ENCODE results near the gene TIMP1. TPM values are rescaled to one million over a fixed set of nuclear protein-coding genes. Genes with fewer than 3 reads are reported as not detected.

The TIMP1 gene
- total RNA-seq, 1 donor from 2014 or later: 405 TPM

DNA sequence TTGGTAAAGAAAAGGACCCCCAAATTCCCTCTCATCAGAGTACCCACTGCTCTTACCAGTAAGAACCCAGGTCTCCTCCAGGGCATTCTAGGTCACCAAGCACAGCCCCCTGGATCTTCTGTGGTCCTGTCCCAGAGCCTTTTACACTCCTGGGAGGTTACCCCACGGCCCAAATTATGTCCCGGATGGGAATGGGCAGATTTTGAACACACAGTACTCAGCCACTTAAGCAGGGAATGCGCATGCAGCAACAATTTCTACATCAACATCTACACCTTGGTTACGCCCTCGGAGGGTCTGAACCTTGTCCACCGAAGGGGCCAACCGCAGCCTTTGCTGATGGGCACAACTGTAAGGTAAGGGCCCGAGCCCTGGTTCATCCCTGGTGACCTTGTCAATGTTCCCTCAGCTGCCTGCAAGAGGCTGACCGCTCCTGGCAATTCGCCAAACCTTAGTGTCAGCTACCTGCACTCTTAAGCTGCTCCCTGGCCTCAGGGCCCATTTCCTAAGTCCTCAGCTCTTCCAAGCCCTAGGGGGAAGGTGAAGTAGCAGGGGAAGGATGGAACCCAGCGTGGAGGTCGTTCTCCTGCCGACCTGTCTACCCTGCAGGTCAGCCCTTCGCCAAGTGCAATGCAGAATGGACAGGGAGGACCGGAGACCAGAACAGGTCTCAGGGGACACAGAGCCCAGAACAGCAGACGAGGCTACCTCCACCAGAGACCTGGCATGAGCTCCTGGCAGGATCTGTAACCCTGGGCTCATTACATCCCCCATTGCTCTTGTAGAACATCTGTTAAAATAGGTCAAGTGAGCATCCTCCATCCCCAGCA lies 5.9 kb downstream of the TIMP1 start:
- Mint-ChIP-seq H3K36me3 (ENCODE audit: unreplicated experiment) (peaks cover 4% of the 10 kb centered on the region), H3K27ac (ENCODE audit: unreplicated experiment) (no peak overlapping the region), H3K9me3 (ENCODE audit: unreplicated experiment) (no peaks in the 10 kb centered on the region), H3K4me3 (ENCODE audit: unreplicated experiment) (no peak overlapping the region), H3K27me3 (ENCODE audit: unreplicated experiment) (no peaks in the 10 kb centered on the region), H3K4me1 (ENCODE audit: unreplicated experiment) (peaks cover 10% of the 10 kb centered on the region)
- peak; percentile 80 for DNase-seq (ENCODE audit: extremely low spot score, unreplicated experiment)
- TF ChIP-seq, protein P1, sequence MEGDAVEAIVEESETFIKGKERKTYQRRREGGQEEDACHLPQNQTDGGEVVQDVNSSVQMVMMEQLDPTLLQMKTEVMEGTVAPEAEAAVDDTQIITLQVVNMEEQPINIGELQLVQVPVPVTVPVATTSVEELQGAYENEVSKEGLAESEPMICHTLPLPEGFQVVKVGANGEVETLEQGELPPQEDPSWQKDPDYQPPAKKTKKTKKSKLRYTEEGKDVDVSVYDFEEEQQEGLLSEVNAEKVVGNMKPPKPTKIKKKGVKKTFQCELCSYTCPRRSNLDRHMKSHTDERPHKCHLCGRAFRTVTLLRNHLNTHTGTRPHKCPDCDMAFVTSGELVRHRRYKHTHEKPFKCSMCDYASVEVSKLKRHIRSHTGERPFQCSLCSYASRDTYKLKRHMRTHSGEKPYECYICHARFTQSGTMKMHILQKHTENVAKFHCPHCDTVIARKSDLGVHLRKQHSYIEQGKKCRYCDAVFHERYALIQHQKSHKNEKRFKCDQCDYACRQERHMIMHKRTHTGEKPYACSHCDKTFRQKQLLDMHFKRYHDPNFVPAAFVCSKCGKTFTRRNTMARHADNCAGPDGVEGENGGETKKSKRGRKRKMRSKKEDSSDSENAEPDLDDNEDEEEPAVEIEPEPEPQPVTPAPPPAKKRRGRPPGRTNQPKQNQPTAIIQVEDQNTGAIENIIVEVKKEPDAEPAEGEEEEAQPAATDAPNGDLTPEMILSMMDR (IDR thresholded peaks at IDR 0.05): no peak

DNA sequence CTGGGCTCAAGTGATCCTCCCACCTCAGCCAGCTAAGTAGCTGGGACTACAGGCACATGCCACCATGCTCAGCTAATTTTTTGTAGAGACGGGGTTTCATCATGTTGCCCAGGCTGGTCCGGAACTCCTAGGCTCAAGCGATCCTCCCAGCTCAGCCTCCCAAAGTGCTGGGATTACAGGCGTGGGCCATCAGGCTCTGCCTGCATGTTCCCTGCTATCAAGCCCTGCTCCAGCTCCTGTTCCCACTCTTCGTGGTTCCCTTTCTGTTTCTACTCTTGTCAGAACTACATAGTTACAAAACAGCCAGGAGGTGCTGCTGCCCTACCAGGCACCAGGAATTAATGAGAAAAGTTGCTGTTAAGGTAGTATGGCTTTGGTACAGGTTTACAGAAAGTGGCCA lies 8.7 kb downstream of the TIMP1 start:
- peaks cover 8% of the 10 kb centered on the region for H3K4me1 Mint-ChIP-seq (ENCODE audit: unreplicated experiment)
- TF ChIP-seq, protein P1 (IDR thresholded peaks at IDR 0.05): no peak
- peaks cover 4% of the 10 kb centered on the region for H3K36me3 Mint-ChIP-seq (ENCODE audit: unreplicated experiment)
- DNase-seq (ENCODE audit: extremely low spot score, unreplicated experiment): peak; percentile 59
- no peak overlapping the region for H3K27ac Mint-ChIP-seq (ENCODE audit: unreplicated experiment)
- no peaks in the 10 kb centered on the region for H3K27me3 Mint-ChIP-seq (ENCODE audit: unreplicated experiment)
- peaks cover under 1% of the 10 kb centered on the region for H3K9me3 Mint-ChIP-seq (ENCODE audit: unreplicated experiment)
- H3K4me3 Mint-ChIP-seq (ENCODE audit: unreplicated experiment): no peak overlapping the region

GRCh38 chrX:47593522-47593921 lies 11.3 kb downstream of the TIMP1 start:
- peaks cover 11% of the 10 kb centered on the region for H3K4me1 Mint-ChIP-seq (ENCODE audit: unreplicated experiment)
- H3K27me3 Mint-ChIP-seq (ENCODE audit: unreplicated experiment): peaks cover 3% of the 10 kb centered on the region
- no peak overlapping the region for H3K4me3 Mint-ChIP-seq (ENCODE audit: unreplicated experiment)
- DNase-seq (ENCODE audit: extremely low spot score, unreplicated experiment): no peak
- TF ChIP-seq, protein P1 (IDR thresholded peaks at IDR 0.05): no peak
- H3K36me3 Mint-ChIP-seq (ENCODE audit: unreplicated experiment): no peaks in the 10 kb centered on the region
- no peak overlapping the region for H3K27ac Mint-ChIP-seq (ENCODE audit: unreplicated experiment)
- peaks cover 18% of the 10 kb centered on the region for H3K9me3 Mint-ChIP-seq (ENCODE audit: unreplicated experiment)

DNA sequence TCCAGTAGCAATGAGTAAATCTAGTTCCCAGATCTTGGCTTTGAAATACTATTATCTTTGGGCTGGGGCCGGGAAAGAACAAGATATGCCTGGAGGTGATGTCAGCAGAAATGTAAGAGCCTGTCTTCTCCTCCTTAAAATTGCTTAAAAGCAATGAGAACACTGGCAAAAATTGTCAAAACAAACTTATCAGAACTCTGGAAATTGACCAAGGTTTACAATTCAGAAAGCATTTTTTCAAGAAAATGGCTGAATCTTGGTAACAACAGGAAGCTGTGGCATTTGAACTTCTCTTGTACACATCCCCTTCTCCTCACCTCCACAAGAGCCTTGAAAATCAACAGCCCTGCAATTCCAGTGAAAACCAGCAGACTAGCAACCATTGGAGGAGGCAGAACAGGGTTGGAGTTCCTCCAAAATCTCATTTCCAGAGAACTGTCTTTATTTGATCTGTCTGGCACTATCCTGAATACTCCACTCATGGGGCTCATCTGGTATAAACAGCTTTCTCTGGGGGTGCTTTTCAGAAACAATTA lies 13.5 kb downstream of the TIMP1 start:
- TF ChIP-seq, protein P1 (IDR thresholded peaks at IDR 0.05): no peak
- peak; percentile 10 for DNase-seq (ENCODE audit: extremely low spot score, unreplicated experiment)
- H3K27ac Mint-ChIP-seq (ENCODE audit: unreplicated experiment): peak overlapping the region; percentile 70

GRCh38 chrX:47596256-47596655 lies 14.0 kb downstream of the TIMP1 start:
- peaks cover 8% of the 10 kb centered on the region for H3K27me3 Mint-ChIP-seq (ENCODE audit: unreplicated experiment)
- TF ChIP-seq, protein P1 (IDR thresholded peaks at IDR 0.05): no peak
- DNase-seq (ENCODE audit: extremely low spot score, unreplicated experiment): peak; percentile 2
- H3K27ac Mint-ChIP-seq (ENCODE audit: unreplicated experiment): peak overlapping the region; percentile 70
- H3K4me3 Mint-ChIP-seq (ENCODE audit: unreplicated experiment): no peak overlapping the region
- H3K9me3 Mint-ChIP-seq (ENCODE audit: unreplicated experiment): peaks cover 34% of the 10 kb centered on the region
- peaks cover 11% of the 10 kb centered on the region for H3K4me1 Mint-ChIP-seq (ENCODE audit: unreplicated experiment)
- H3K36me3 Mint-ChIP-seq (ENCODE audit: unreplicated experiment): no peaks in the 10 kb centered on the region

More for the DNA sequence above, 13.5 kb downstream of the TIMP1 start:
- Mint-ChIP-seq H3K4me1 (ENCODE audit: unreplicated experiment) (peaks cover 11% of the 10 kb centered on the region), H3K36me3 (ENCODE audit: unreplicated experiment) (no peaks in the 10 kb centered on the region), H3K9me3 (ENCODE audit: unreplicated experiment) (peaks cover 30% of the 10 kb centered on the region), H3K27me3 (ENCODE audit: unreplicated experiment) (peaks cover 6% of the 10 kb centered on the region), H3K4me3 (ENCODE audit: unreplicated experiment) (no peak overlapping the region)

All from osteocyte (in vitro differentiated cells).